ENCODE measurements around the gene AMN. TPM values are rescaled to one million over a fixed set of nuclear protein-coding genes. Genes with fewer than 3 reads are reported as not detected.

Gene AMN
- total RNA-seq, 3 donors from 2014 or later = 0.16 to 0.88 (median 0.66) TPM

DNA sequence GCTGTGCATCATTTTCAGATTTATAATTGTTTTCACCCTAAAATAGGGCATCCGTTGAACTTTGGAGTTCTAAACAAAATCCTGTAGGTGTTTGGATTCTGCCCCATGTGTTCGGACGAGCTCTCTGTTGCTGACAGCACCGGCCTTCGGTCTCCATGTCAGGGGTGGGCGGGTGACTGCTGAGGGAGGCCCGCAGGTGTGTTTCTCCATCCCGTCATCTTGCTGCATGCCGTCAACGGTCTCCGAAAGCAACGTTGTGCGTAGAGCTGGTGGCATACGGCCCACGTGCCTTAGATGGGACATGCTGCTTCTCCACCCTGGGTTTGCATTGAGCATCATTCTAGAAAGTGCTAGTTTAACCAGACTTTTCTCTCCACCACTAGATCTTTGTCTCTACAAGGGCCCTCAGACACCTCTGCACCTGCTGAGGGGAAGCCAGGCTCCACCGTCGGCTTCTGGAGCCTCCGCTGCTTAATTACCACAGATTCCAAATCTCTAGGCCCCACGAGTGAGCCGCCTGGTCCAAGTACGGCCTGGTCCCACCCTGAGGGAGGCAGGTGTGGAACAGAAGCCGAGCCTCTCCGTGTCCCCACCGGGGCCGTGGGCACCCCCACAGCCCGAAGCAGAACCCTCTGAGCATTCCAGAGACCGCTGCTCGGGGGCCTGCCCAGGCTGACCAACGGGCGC, 15.7 kb upstream of the AMN start:
- TF ChIP-seq, protein P1, sequence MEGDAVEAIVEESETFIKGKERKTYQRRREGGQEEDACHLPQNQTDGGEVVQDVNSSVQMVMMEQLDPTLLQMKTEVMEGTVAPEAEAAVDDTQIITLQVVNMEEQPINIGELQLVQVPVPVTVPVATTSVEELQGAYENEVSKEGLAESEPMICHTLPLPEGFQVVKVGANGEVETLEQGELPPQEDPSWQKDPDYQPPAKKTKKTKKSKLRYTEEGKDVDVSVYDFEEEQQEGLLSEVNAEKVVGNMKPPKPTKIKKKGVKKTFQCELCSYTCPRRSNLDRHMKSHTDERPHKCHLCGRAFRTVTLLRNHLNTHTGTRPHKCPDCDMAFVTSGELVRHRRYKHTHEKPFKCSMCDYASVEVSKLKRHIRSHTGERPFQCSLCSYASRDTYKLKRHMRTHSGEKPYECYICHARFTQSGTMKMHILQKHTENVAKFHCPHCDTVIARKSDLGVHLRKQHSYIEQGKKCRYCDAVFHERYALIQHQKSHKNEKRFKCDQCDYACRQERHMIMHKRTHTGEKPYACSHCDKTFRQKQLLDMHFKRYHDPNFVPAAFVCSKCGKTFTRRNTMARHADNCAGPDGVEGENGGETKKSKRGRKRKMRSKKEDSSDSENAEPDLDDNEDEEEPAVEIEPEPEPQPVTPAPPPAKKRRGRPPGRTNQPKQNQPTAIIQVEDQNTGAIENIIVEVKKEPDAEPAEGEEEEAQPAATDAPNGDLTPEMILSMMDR (IDR thresholded peaks at IDR 0.05) = no peak
- no peak for TF ChIP-seq POLR2AphosphoS5 (IDR thresholded peaks at IDR 0.05)
- TF ChIP-seq POLR2A (IDR thresholded peaks at IDR 0.05) = no peak

DNA sequence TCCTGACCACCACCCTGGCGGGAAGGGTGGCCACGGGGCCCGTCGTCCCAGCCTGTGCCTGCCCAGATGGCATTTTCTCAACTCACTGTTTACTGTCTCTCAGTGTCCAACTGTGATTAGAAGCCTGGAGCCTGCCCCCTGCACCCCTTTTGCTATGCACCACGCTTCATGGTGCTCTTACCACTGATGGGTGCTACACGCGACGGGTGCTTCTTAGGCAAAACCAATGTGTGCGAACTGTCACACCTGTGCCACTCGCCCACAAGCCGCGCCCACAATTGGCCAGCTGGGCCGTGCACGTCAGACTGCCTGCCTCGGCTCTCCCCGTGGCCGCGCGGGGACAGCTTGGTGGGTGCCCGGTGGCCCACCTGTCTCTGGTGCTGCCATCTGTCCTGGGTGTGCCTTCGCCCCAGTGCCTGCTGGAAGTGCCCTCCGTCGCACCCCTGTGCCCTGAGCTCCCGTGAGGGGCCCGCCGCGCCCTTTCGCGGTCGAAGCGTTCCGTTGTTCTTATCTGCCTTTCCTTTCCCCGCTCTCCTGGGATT, 15.1 kb upstream of the AMN start:
- H3K36me3 ChIP-seq = no peaks in the 10 kb centered on the region
- TF ChIP-seq POLR2A (IDR thresholded peaks at IDR 0.05) (no peak), POLR2AphosphoS5 (IDR thresholded peaks at IDR 0.05) (no peak)
- TF ChIP-seq, protein P1 (IDR thresholded peaks at IDR 0.05) = no peak
- intact Hi-C loops (cut with DNase I; ENCODE audit: low total_unique reads) = no loop called here
- H3K4me3 ChIP-seq = no peak overlapping the region
- no peaks in the 10 kb centered on the region for H3K27me3 ChIP-seq
- no peaks in the 10 kb centered on the region for H3K9me3 ChIP-seq
- H3K4me1 ChIP-seq = no peaks in the 10 kb centered on the region
- H3K27ac ChIP-seq = no peak overlapping the region
- DNase-seq (ENCODE audit: low spot score in 2 of 2) = no peak

More for the DNA sequence above, 15.7 kb upstream of the AMN start:
- no peaks in the 10 kb centered on the region for H3K36me3 ChIP-seq
- no peak for DNase-seq (ENCODE audit: low spot score in 2 of 2)
- H3K4me1 ChIP-seq = no peaks in the 10 kb centered on the region
- no peak overlapping the region for H3K27ac ChIP-seq
- no peaks in the 10 kb centered on the region for H3K27me3 ChIP-seq
- intact Hi-C loops (cut with DNase I; ENCODE audit: low total_unique reads) = no loop called here
- no peaks in the 10 kb centered on the region for H3K9me3 ChIP-seq
- H3K4me3 ChIP-seq = no peak overlapping the region

DNA sequence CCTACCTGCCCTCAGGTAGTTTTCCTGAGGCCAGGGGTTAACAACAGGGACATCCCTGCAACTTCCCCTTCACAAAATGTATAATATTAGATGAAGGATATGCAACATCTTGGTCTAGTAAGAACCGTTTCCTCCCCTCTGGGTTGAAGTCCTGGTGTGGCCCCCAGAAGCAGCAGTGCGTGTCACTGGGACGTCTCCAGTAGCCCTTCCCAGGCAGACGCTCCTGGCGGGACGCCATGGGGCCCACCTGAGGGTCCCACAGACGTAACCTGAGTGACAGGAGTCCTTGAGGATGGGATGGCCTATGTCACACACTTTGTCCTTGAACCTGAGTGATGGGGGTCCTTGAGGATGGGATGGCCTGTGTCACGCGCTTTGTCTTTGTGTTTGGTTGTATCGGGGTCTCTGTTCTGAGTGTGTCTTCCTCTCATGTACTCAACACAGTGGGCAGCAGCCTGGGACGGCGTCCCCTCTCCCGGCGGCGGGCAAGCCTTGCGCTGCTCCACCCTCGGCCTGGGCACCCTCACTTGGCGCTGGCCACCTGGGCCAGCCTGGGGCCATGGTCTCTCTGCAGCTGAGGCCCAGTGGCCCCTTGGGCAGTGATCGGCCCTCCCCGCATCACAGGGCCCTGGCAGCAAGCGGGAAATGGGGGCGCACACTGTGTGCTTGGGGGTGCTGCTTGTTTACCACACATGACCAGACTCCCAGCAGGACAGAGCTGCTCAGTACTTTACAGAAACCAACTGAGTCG, 14.3 kb upstream of the AMN start:
- Histone ChIP-seq H3K27ac (no peak overlapping the region), H3K4me3 (no peak overlapping the region), H3K9me3 (no peaks in the 10 kb centered on the region), H3K36me3 (no peaks in the 10 kb centered on the region), H3K27me3 (no peaks in the 10 kb centered on the region), H3K4me1 (no peaks in the 10 kb centered on the region)
- TF ChIP-seq POLR2AphosphoS5 (IDR thresholded peaks at IDR 0.05) (no peak), POLR2A (IDR thresholded peaks at IDR 0.05) (no peak)
- TF ChIP-seq, protein P1 (IDR thresholded peaks at IDR 0.05) = no peak
- intact Hi-C loops (cut with DNase I; ENCODE audit: low total_unique reads) = no loop called here
- no peak for DNase-seq (ENCODE audit: low spot score in 2 of 2)

DNA sequence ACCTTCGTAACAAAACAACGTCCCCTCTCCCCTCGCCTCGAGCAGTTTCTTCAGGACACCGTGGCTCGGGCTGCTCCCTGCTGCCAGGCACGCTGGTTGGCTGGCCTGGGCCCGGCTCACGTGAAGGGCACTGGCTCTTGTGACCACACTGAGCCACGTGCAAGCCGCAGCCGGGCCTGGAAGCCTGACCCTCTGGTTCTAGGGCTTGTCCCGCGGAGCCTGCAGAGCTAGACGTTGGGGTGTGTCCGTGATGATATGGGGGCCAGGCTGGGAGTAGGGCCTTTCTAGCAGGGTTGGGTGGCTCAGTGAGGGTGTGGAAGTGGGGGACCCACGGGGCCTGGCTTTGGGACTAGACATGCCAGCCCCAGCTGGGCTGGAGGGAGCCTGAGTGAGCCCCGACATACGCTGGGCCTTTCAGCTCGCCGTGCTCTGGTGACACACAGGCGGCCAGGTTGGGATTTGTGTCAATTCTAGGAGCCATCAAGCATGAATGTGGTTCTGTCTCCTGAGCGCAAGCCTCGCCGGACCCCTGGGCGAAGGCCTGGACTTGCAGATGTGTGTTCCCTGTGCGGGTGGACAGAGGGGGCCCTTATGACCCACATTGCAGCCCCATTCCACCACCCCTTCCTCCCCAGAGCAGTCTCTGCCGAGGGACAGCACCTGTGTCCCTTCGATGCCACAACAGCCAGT, 13.6 kb upstream of the AMN start:
- intact Hi-C loops (cut with DNase I; ENCODE audit: low total_unique reads) = no loop called here
- H3K36me3 ChIP-seq = no peaks in the 10 kb centered on the region
- no peaks in the 10 kb centered on the region for H3K9me3 ChIP-seq
- no peaks in the 10 kb centered on the region for H3K4me1 ChIP-seq
- no peak overlapping the region for H3K27ac ChIP-seq
- no peak overlapping the region for H3K4me3 ChIP-seq
- DNase-seq (ENCODE audit: low spot score in 2 of 2) = no peak
- TF ChIP-seq POLR2AphosphoS5 (IDR thresholded peaks at IDR 0.05) = no peak
- TF ChIP-seq, protein P1 (IDR thresholded peaks at IDR 0.05) = no peak
- TF ChIP-seq POLR2A (IDR thresholded peaks at IDR 0.05) = no peak
- H3K27me3 ChIP-seq = no peaks in the 10 kb centered on the region

Measured in breast epithelium (tissue), 4 donors.